Mononuclear cell (primary cell): ENCODE data around the gene SEMA5B. TPM values are rescaled to one million over a fixed set of nuclear protein-coding genes. Genes with fewer than 3 reads are reported as not detected.

ENCODE experiments used
- H3K27me3 ChIP-seq: 2 replicates; pipeline ENCODE4 v1.6.0; 2011; ENCODE audit warnings: low read length, control low read depth; ENCODE audit not compliant: insufficient read depth
- H3K4me1 ChIP-seq: 2 replicates; pipeline ENCODE4 v1.5.1; 2011; ENCODE audit warnings: mild to moderate bottlenecking, low read length, control low read depth; ENCODE audit not compliant: insufficient read depth
- H3K4me3 ChIP-seq: 2 replicates; pipeline ENCODE4 v1.5.1; 2011; ENCODE audit warnings: mild to moderate bottlenecking, low read length, moderate library complexity
- H3K9me3 ChIP-seq: 2 replicates; pipeline ENCODE4 v1.5.1; 2011; ENCODE audit warnings: low read depth, mild to moderate bottlenecking, control low read depth, low read length
- total RNA-seq: library from RNA; depleted of rRNA; stranded (reverse); fragments of >200 nt; gene quantifications from one replicate; pipeline ENCODE4 v1.2.3, GENCODE V29; 2012

Gene SEMA5B
- total RNA-seq, 1 donor = not detected

DNA sequence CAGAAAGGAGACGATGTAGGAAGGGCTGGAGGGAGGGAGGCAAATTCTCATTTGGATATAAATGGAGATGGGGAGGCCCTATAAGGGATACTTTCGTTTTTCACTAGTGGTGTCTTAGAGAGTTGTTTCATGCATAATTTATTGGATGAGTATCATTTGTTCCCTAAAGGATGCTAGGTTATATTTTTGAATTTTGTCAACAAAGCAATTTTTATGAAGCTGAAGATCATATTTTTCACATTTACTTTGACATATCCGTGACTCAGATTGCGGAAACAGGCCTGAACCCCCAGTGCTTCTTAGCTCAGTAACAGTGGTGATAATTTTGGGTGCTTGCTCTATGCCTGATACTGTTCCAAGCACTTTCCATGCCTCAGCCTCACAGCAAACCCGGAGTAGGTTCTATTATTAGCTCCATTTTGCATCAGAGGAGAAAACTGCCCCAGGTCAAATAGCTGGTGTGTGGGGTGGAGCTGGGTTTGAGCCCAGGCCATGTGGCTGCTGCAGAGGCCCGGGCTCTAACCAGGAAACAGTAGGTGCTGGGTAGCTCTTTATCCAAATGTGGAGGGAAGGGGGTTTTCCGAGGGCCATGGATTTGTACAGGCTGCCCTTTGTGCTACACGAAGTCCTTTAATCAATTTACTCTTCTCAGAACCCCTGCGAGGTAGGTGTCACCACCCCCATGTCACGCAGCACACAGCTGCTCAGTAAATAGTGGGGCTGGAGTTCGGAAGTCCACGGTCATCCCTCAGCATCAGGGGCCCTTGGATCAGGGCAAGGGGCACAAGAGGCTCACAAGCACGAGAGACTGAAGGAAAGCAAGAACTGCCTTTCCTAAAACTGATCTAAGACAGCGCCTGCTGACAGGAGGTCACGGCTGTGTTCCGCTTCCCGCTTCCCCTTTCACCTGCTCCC, 133.6 kb downstream of the SEMA5B start:
- H3K4me3 ChIP-seq = no peak overlapping the region
- no peaks in the 10 kb centered on the region for H3K9me3 ChIP-seq
- peaks cover 9% of the 10 kb centered on the region for H3K4me1 ChIP-seq
- H3K27me3 ChIP-seq = no peaks in the 10 kb centered on the region

DNA sequence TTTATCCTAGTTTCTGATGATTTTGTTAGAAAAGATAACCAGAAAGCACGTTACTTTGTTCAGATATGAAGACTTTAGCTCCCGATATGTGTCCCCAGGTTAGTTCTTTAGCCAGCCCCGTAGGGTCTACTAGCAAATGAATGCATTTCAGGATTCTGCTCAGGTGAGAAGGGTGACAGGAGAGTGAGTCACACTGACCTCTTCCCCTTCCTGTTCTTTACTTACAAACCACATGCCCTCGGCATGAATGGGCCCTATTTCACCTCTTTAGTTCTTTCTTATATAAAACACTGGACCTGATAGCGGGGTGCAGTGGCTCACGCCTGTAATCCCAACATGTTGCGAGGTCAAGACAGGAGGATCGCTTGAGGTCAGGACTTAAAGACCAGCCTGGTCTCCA, 134.3 kb downstream of the SEMA5B start:
- no peak overlapping the region for H3K4me3 ChIP-seq
- no peaks in the 10 kb centered on the region for H3K9me3 ChIP-seq
- no peaks in the 10 kb centered on the region for H3K27me3 ChIP-seq
- peaks cover 9% of the 10 kb centered on the region for H3K4me1 ChIP-seq

DNA sequence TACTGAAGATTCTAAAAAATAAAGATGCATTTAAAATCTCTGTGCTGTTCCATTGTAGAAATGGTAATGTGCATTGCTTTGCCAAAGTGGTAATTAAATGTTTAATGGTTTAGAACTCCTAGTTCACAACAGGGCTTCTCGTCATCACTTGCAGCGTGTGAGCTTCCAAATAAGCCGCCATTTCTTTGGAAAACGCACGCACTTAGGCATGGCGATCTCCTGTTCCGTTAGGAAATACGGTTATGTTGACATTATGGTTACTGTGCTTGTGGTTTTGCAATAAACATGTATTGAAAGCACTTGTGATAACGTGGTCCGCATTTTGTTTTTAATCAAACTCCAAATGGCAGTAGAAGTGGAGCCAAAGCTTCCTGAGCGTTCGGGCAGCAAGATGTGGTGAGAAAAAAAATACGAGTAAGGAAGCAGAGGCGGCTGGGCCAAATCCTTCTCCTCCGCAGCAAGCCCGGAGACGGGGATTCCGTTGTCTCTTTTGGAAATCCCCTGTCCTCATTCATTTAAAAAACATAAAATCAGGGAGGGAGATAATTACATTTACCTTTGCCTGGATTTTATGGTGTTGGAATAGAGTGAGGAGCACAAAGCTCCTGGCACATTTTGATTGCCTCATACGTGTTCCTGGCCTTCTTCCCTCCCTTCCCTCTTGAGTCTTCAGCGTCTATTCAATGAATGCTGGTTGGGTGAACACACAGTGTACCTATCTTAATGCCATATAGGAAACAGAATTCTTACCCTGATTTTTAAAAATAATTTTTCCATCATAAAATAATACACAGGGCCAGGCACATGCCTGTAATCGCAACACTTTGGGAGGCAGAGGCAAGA, 135.2 kb downstream of the SEMA5B start:
- no peak overlapping the region for H3K4me3 ChIP-seq
- H3K4me1 ChIP-seq = peaks cover 9% of the 10 kb centered on the region
- H3K27me3 ChIP-seq = no peaks in the 10 kb centered on the region
- H3K9me3 ChIP-seq = no peaks in the 10 kb centered on the region

DNA sequence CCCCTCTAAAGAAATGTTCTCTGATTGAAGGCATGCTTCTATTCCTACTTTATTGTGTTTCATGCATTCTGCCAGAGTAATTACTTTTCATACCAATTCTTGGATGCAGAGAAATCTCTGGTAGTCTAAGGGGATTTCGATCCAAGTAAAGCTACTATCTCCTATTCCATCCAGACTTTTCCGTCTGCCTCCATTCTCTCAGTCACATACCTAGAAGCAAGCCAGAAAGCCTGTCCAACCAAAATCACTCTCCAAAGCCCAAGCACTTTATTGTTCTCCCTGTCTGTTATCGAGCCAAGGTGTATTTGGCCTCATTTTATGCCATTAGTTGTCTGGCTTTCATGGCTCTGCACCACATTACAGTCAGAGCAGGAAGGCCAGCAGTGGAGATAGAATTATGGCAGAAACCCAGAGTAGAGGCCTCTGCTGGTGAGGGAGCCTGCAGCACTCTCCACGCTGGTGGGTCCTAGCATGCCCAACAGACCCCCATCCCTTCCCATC, 136.8 kb downstream of the SEMA5B start:
- Histone ChIP-seq H3K4me1 (peaks cover 9% of the 10 kb centered on the region), H3K9me3 (no peaks in the 10 kb centered on the region), H3K4me3 (no peak overlapping the region), H3K27me3 (no peaks in the 10 kb centered on the region)

- Histone ChIP-seq H3K4me3 (no peak overlapping the region), H3K4me1 (peaks cover 9% of the 10 kb centered on the region), H3K27me3 (no peaks in the 10 kb centered on the region), H3K9me3 (no peaks in the 10 kb centered on the region)
Measured at GRCh38 chr3:122890077-122890719, 137.4 kb downstream of the SEMA5B start.

- Histone ChIP-seq H3K4me3 (no peak overlapping the region), H3K9me3 (no peaks in the 10 kb centered on the region), H3K27me3 (no peaks in the 10 kb centered on the region), H3K4me1 (peaks cover 9% of the 10 kb centered on the region)
Measured at GRCh38 chr3:122886946-122887345, 140.6 kb downstream of the SEMA5B start.

- Histone ChIP-seq H3K4me1 (peaks cover 9% of the 10 kb centered on the region), H3K9me3 (no peaks in the 10 kb centered on the region), H3K4me3 (no peak overlapping the region), H3K27me3 (no peaks in the 10 kb centered on the region)
Measured at GRCh38 chr3:122886251-122886650, 141.3 kb downstream of the SEMA5B start.

DNA sequence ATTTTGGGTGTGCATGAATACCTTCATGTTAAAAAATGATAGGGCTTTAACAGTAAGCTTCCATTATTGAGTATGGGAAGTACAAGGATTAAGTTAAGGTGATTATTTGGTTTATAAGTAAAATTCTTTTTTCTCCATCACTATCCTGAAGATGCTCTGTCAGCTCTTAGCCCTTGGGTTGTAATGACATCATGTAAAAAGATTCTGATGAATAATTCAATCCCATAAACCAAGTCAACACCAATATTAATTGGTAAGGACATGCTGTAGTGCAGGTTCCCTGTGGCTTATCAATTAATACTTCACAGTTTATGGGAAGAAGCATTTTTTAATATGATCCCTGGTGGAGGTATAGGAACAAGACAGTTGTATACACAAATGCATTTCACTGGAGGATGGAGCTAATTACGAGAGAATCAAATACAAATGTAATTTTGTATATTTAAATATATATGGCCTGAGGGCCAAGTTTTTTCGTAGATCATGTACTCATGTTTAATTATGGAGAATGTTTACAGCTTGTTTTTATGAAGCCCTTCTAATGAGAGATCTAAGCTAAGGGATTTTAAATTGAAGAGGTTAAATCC, 145.1 kb downstream of the SEMA5B start:
- Histone ChIP-seq H3K9me3 (no peaks in the 10 kb centered on the region), H3K4me3 (no peak overlapping the region), H3K4me1 (no peaks in the 10 kb centered on the region), H3K27me3 (no peaks in the 10 kb centered on the region)

DNA sequence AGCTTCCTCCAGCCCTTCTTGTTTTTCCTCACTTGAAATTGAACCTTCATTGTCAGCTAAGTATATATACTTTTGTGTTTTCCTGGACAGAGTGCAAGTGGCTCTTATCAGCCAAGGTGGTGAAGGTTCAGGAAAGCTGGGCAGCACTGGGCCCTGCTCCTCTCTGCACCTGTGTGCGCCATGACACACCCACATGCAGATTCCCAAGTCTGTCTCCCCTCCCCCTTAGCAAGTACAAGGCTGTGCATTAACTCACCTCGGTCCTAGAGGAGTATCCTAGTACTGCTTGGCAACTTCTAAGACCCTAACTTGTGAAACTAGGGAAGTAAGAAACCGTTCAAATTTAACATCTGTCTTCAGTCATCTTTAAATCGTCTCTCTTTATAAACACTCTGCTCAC, 146.9 kb downstream of the SEMA5B start:
- Histone ChIP-seq H3K4me3 (no peak overlapping the region), H3K9me3 (no peaks in the 10 kb centered on the region), H3K4me1 (no peaks in the 10 kb centered on the region), H3K27me3 (no peaks in the 10 kb centered on the region)

DNA sequence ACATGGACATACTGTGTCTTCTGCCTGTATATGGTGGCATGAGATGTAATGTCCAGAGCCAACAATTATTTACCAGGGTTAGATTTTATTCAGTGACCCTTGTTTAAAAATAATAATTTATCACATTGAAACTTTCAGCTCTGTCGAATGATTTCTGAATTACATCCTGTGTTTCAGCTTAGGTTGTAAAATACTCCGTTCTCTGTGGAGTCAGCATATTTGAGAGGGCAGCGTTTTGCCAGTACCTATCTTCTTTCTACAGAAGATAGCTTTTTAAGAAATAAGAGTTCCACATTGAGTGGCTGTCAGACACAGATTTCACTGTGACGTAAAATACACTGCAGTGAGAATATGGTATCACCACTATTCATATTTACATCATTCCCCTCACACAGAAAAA, 147.4 kb downstream of the SEMA5B start:
- Histone ChIP-seq H3K4me3 (no peak overlapping the region), H3K9me3 (no peaks in the 10 kb centered on the region), H3K4me1 (peaks cover 4% of the 10 kb centered on the region), H3K27me3 (no peaks in the 10 kb centered on the region)

GRCh38 chr3:122875547-122876127, 151.9 kb downstream of the SEMA5B start:
- no peaks in the 10 kb centered on the region for H3K27me3 ChIP-seq
- peaks cover 4% of the 10 kb centered on the region for H3K4me1 ChIP-seq
- H3K9me3 ChIP-seq = no peaks in the 10 kb centered on the region
- H3K4me3 ChIP-seq = no peak overlapping the region

- Histone ChIP-seq H3K9me3 (no peaks in the 10 kb centered on the region), H3K4me3 (no peak overlapping the region), H3K4me1 (peaks cover 4% of the 10 kb centered on the region), H3K27me3 (no peaks in the 10 kb centered on the region)
Measured at GRCh38 chr3:122873741-122874515, 153.6 kb downstream of the SEMA5B start.

- H3K27me3 ChIP-seq = no peaks in the 10 kb centered on the region
- H3K4me3 ChIP-seq = no peak overlapping the region
- no peaks in the 10 kb centered on the region for H3K9me3 ChIP-seq
- H3K4me1 ChIP-seq = no peaks in the 10 kb centered on the region
Measured at GRCh38 chr3:122868322-122868721, 159.2 kb downstream of the SEMA5B start.

- Histone ChIP-seq H3K4me1 (no peaks in the 10 kb centered on the region), H3K27me3 (no peaks in the 10 kb centered on the region), H3K4me3 (no peak overlapping the region), H3K9me3 (no peaks in the 10 kb centered on the region)
Measured at GRCh38 chr3:122864498-122864897, 163.1 kb downstream of the SEMA5B start.
